Activated T-cell treated with anti-CD3 and anti-CD28 coated beads, Interleukin-2, amount 50 U/mL, for 48 hours (primary cell): ENCODE results near the gene TIMM10B.
A peak's percentile ranks its signal among the peaks of the same experiment; 100 is the strongest.

Source experiments
- DNase-seq, 2 experiments: peaks; one replicate each; pipeline ENCODE4 v3.0.0-alpha.2; 2020

The TIMM10B gene

GRCh38 chr11:6473451-6474412 is 7.6 kb upstream of the TIMM10B start, which contains the start of gene TRIM3:
TRIM3 (minus strand) TSS chr11:6473941; CDS start chr11:6465695, 8,246 bp downstream.
- DNase-seq = peak; percentile 67 to 72

GRCh38 chr11:6474413-6474792 is 6.9 kb upstream of the TIMM10B start:
- no peak for DNase-seq

GRCh38 chr11:6474806-6475500 is 6.3 kb upstream of the TIMM10B start:
- DNase-seq = no peak

GRCh38 chr11:6475936-6476335 is 5.4 kb upstream of the TIMM10B start:
- DNase-seq = no peak

- DNase-seq = no peak
These were observed 4.7 kb upstream of the TIMM10B start for GRCh38 chr11:6476571-6476970.

GRCh38 chr11:6480299-6480914 is 894 bp upstream of the TIMM10B start:
- no peak for DNase-seq

- DNase-seq = no peak
These were observed 599 bp downstream of the TIMM10B start for GRCh38 chr11:6481924-6482275.

- no peak for DNase-seq
These were observed 1.1 kb downstream of the TIMM10B start for GRCh38 chr11:6482441-6482840.

- no peak for DNase-seq
These were observed 1.7 kb downstream of the TIMM10B start for GRCh38 chr11:6483015-6483414.

- DNase-seq = no peak
These were observed 4.4 kb downstream of the TIMM10B start for GRCh38 chr11:6485661-6486060.

GRCh38 chr11:6486256-6486655 is 5.0 kb downstream of the TIMM10B start:
- no peak for DNase-seq

GRCh38 chr11:6486938-6487337 is 5.6 kb downstream of the TIMM10B start:
- no peak for DNase-seq

GRCh38 chr11:6488342-6488741 is 7.0 kb downstream of the TIMM10B start:
- DNase-seq = no peak

- DNase-seq = no peak
These were observed 7.5 kb downstream of the TIMM10B start for GRCh38 chr11:6488821-6489220.

- no peak for DNase-seq
These were observed 8.0 kb downstream of the TIMM10B start for GRCh38 chr11:6489306-6489705.

GRCh38 chr11:6497069-6497839 is 16.0 kb downstream of the TIMM10B start, which contains the start of gene DNHD1:
DNHD1 (plus strand) TSS chr11:6497280; CDS start chr11:6498216, 936 bp downstream.
- no peak for DNase-seq

GRCh38 chr11:6498121-6498520 is 16.8 kb downstream of the TIMM10B start:
- DNase-seq = no peak

GRCh38 chr11:6498544-6498943 is 17.2 kb downstream of the TIMM10B start:
- no peak for DNase-seq

- no peak for DNase-seq
These were observed 21.1 kb downstream of the TIMM10B start for GRCh38 chr11:6502382-6502781.

- DNase-seq = no peak
These were observed 22.9 kb downstream of the TIMM10B start for GRCh38 chr11:6504166-6504565.

- DNase-seq = no peak
These were observed 24.4 kb downstream of the TIMM10B start for GRCh38 chr11:6505577-6506240.

GRCh38 chr11:6516865-6517264 is 35.6 kb downstream of the TIMM10B start:
- no peak for DNase-seq
